H1 (cell line): Measurements from ENCODE around the gene PPIH. TPM values are rescaled to one million over a fixed set of nuclear protein-coding genes. Genes with fewer than 3 reads are reported as not detected.

Experiments
- CTCF ChIA-PET: fragments of 300-600 bp; sonication (Branson Sonifier 250); formaldehyde crosslinking; loops from one replicate; lab custom pipeline; 2021; ENCODE audit not compliant: partially characterized antibody; lab: Charles Lee
- POLR2A ChIA-PET: fragments of 300-600 bp; sonication (Branson Sonifier 250); formaldehyde crosslinking; loops from one replicate; lab custom pipeline; 2021; ENCODE audit warnings: inconsistent platforms; ENCODE audit not compliant: partially characterized antibody; lab: Charles Lee
- DNase-seq, 2 experiments: peaks; one replicate each; pipeline versions ENCODE4 v3.0.0 to v3.0.0-alpha.2; 2010 to 2022; ENCODE audit warnings: low spot score in 2 of 2, low read depth in 1 of 2, mixed read lengths in 1 of 2
- FAIRE-seq: peaks from 2 replicates; lab custom pipeline; 2011; peaks lifted over from hg19 to GRCh38; lab: Jason Lieb, UNC
- H2AFZ ChIP-seq: 2 replicates; pipeline ENCODE4 v1.8.1; 2012; ENCODE audit warnings: low read length, inconsistent platforms
- H2AK5ac ChIP-seq: 2 replicates; pipeline ENCODE4 v1.6.1; 2013; ENCODE audit warnings: low read depth, low read length
- H2BK120ac ChIP-seq: replicated peaks from 2 replicates; pipeline ENCODE3; 2013; ENCODE audit warnings: low read depth, low read length, inconsistent platforms
- H2BK12ac ChIP-seq: 2 replicates; pipeline ENCODE4 v1.6.1; 2013; ENCODE audit warnings: low read depth, low read length
- H2BK15ac ChIP-seq: 2 replicates; pipeline ENCODE4 v1.6.1; 2013; ENCODE audit warnings: low read length
- H2BK20ac ChIP-seq: 2 replicates; pipeline ENCODE4 v1.6.1; 2013; ENCODE audit warnings: low read length
- H2BK5ac ChIP-seq: 2 replicates; pipeline ENCODE4 v1.6.1; 2013; ENCODE audit warnings: low read depth, low read length
- H3K14ac ChIP-seq: 2 replicates; pipeline ENCODE4 v1.6.1; 2013; ENCODE audit warnings: inconsistent platforms; ENCODE audit not compliant: insufficient read length
- H3K18ac ChIP-seq: 2 replicates; pipeline ENCODE4 v1.6.1; 2013; ENCODE audit warnings: low read length; ENCODE audit errors: extremely low read depth
- H3K23ac ChIP-seq: 2 replicates; pipeline ENCODE4 v1.6.1; 2013; ENCODE audit warnings: inconsistent platforms; ENCODE audit not compliant: insufficient read length
- H3K23me2 ChIP-seq: 2 replicates; pipeline ENCODE4 v1.6.1; 2013; ENCODE audit warnings: low read depth, low read length
- H3K27ac ChIP-seq: 2 replicates; pipeline ENCODE4 v1.6.1; 2011; ENCODE audit warnings: low read depth, low read length, inconsistent platforms
- H3K27me3 ChIP-seq, 4 experiments: replicated peaks in 1 of 4; 1 replicate in 1 of 4; 2 replicates in 3 of 4; pipeline versions ENCODE4 v1.6.1 to v1.8.1; 2011 to 2013; ENCODE audit warnings: low read length in 3 of 4, mild to moderate bottlenecking in 3 of 4, inconsistent platforms in 2 of 4, mixed read lengths in 2 of 4, moderate library complexity in 1 of 4; ENCODE audit not compliant: control insufficient read depth in 3 of 4, insufficient read depth in 3 of 4; ENCODE audit errors: extremely low read depth in 1 of 4
- H3K36me3 ChIP-seq, 4 experiments: 2 replicates each; pipeline versions ENCODE4 v1.6.1 to v1.8.1; 2011 to 2013; ENCODE audit warnings: mild to moderate bottlenecking in 4 of 4, low read length in 3 of 4, moderate library complexity in 2 of 4, control low read depth in 1 of 4, inconsistent platforms in 1 of 4; ENCODE audit not compliant: insufficient read depth in 4 of 4, control insufficient read depth in 2 of 4
- H3K4ac ChIP-seq: replicated peaks from 2 replicates; pipeline ENCODE3; 2013; ENCODE audit warnings: low read length, low read depth, mixed read lengths, inconsistent platforms; ENCODE audit not compliant: insufficient read length
- H3K4me1 ChIP-seq, 4 experiments: replicated peaks in 1 of 4; 1 replicate in 1 of 4; 2 replicates in 3 of 4; pipeline versions ENCODE4 v1.6.1 to v1.8.1; 2011 to 2013; ENCODE audit warnings: low read length in 3 of 4, inconsistent platforms in 2 of 4, mixed read lengths in 1 of 4; ENCODE audit not compliant: insufficient read depth in 4 of 4, control insufficient read depth in 3 of 4
- H3K4me2 ChIP-seq, 2 experiments: 2 replicates each; pipeline versions ENCODE4 v1.6.1 to v1.8.1; 2011 to 2013; ENCODE audit warnings: low read depth in 2 of 2, low read length in 2 of 2, control low read depth in 1 of 2, inconsistent platforms in 1 of 2, mild to moderate bottlenecking in 1 of 2; ENCODE audit not compliant: insufficient read depth in 1 of 2
- H3K4me3 ChIP-seq, 4 experiments: fragments of 200-600, 300-600 bp in 1 of 4; sonication (generic), shearing (Covaris generic), sonication (Bioruptor Twin) in 1 of 4; 2 replicates each; pipeline versions ENCODE4 v1.5.1 to v1.8.1; 2011 to 2016; ENCODE audit warnings: low read length in 4 of 4, low read depth in 3 of 4, control low read depth in 2 of 4, inconsistent platforms in 2 of 4, mild to moderate bottlenecking in 2 of 4, mixed read lengths in 1 of 4, moderate library complexity in 1 of 4; ENCODE audit not compliant: insufficient read depth in 2 of 4; ENCODE audit errors: extremely low read depth in 1 of 4
- H3K56ac ChIP-seq: replicated peaks from 2 replicates; pipeline ENCODE3; 2013; ENCODE audit warnings: low read depth, mild to moderate bottlenecking, mixed read lengths, low read length, inconsistent platforms; ENCODE audit not compliant: insufficient read length
- H3K79me1 ChIP-seq: 2 replicates; pipeline ENCODE4 v1.6.1; 2013; ENCODE audit warnings: low read depth, low read length, control low read depth
- H3K79me2 ChIP-seq, 2 experiments: 2 replicates each; pipeline versions ENCODE4 v1.6.1 to v1.8.1; 2012 to 2013; ENCODE audit warnings: low read length in 2 of 2, mild to moderate bottlenecking in 2 of 2, inconsistent platforms in 1 of 2; ENCODE audit not compliant: insufficient read depth in 2 of 2, control insufficient read depth in 1 of 2
- H3K9ac ChIP-seq, 4 experiments: replicated peaks in 1 of 4; 1 replicate in 1 of 4; 2 replicates in 3 of 4; pipeline versions ENCODE4 v1.6.1 to v1.8.1; 2011 to 2013; ENCODE audit warnings: low read depth in 3 of 4, low read length in 3 of 4, control low read depth in 2 of 4, mild to moderate bottlenecking in 2 of 4, moderate library complexity in 2 of 4, inconsistent platforms in 1 of 4; ENCODE audit errors: extremely low read depth in 1 of 4
- H3K9me3 ChIP-seq, 2 experiments: 2 replicates each; pipeline versions ENCODE4 v1.6.1 to v1.8.1; 2012 to 2013; ENCODE audit warnings: mild to moderate bottlenecking in 2 of 2, moderate library complexity in 2 of 2, control low read depth in 1 of 2, inconsistent platforms in 1 of 2, low read depth in 1 of 2, low read length in 1 of 2, mixed read lengths in 1 of 2; ENCODE audit not compliant: insufficient read depth in 2 of 2
- H4K20me1 ChIP-seq, 2 experiments: replicated peaks in 1 of 2; 2 replicates each; pipeline versions ENCODE3 to v1.8.1; 2011 to 2013; ENCODE audit warnings: inconsistent platforms in 2 of 2, low read length in 2 of 2, mild to moderate bottlenecking in 1 of 2; ENCODE audit not compliant: insufficient read depth in 2 of 2, control insufficient read depth in 1 of 2
- H4K5ac ChIP-seq: 2 replicates; pipeline ENCODE4 v1.6.1; 2013; ENCODE audit warnings: low read length, low read depth, mixed read lengths, inconsistent platforms; ENCODE audit not compliant: insufficient read length
- H4K8ac ChIP-seq: 2 replicates; pipeline ENCODE4 v1.8.0; 2013; ENCODE audit warnings: mild to moderate bottlenecking, moderate library complexity, low read length, inconsistent platforms; ENCODE audit not compliant: insufficient read depth; ENCODE audit errors: extremely low read depth
- H4K91ac ChIP-seq: replicated peaks from 2 replicates; pipeline ENCODE3; 2013; ENCODE audit warnings: low read length, mixed read lengths, inconsistent platforms; ENCODE audit not compliant: insufficient read length
- BCL11A ChIP-seq, 2 experiments: IDR thresholded peaks; one replicate each; pipeline ENCODE4 v1.6.1; 2011; ENCODE audit warnings: low read depth in 2 of 2, low read length in 2 of 2, mild to moderate bottlenecking in 2 of 2
- BRCA1 ChIP-seq: IDR thresholded peaks from 2 replicates; pipeline ENCODE4 v1.6.1; 2012; ENCODE audit warnings: low read depth, low read length, improper control_type of control experiment
- EP300 ChIP-seq, 2 experiments: IDR thresholded peaks; 1 replicate in 1 of 2; 2 replicates in 1 of 2; pipeline ENCODE4 v1.6.1; 2011 to 2012; ENCODE audit warnings: low read depth in 2 of 2, low read length in 2 of 2, mild to moderate bottlenecking in 2 of 2, borderline replicate concordance in 1 of 2, inconsistent platforms in 1 of 2, moderate library complexity in 1 of 2
- polyA plus RNA-seq, 7 experiments: library from polyadenylated mRNA; depleted of rRNA in 3 of 7; stranded (reverse) in 5 of 7; unstranded in 2 of 7; fragments of >200 nt in 5 of 7; fragments of 200-250 nt in 2 of 7; gene quantifications; 1 replicate in 5 of 7; 2 replicates in 1 of 7; 4 replicates in 1 of 7; pipeline versions ENCODE4 v1.2.1 to v1.2.3, GENCODE V29; 2011 to 2013; ENCODE audit warnings: missing spikeins in 2 of 7, mixed read lengths in 2 of 7
- total RNA-seq: library from RNA; stranded (reverse); fragmentation: NEBNext Ultra II Directional; extraction: Animal tissue kit (Norgen Biotek cat#: 25700); gene quantifications from 2 replicates; pipeline ENCODE4 v1.2.1, GENCODE V29; 2021

The PPIH gene
- total and polyA plus RNA-seq, 2 of the 8 experiments (the other 6 are each of a cell fraction or from before 2014, with no cell fraction given): 78.1 to 91.5 TPM

GRCh38 chr1:42700006-42700405 is 41.8 kb downstream of the PPIH start:
- no peaks in the 10 kb centered on the region for H3K27me3 ChIP-seq
- POLR2A ChIA-PET: interaction anchor here (1.3 to 5.3 kb wide), 6 partner anchors 10 to 47 kb away, joined by 3 to 43 read pairs (median 4); partner anchors contain the start of gene YBX1
- CTCF ChIA-PET: interaction anchor here (1.0 kb wide), 1 partner anchor 39 kb away, joined by 3 read pairs; no protein-coding TSS in a partner anchor
- no peak for TF ChIP-seq BRCA1
- no peak for TF ChIP-seq BCL11A (IDR thresholded peaks at IDR 0.05; ENCODE audit: low read depth in 2 of 2, low read length in 2 of 2)
- TF ChIP-seq EP300 (IDR thresholded peaks at IDR 0.05; ENCODE audit: borderline replicate concordance in 1 of 2, low read depth in 2 of 2, low read length in 2 of 2): no peak

More at GRCh38 chr1:42700006-42700405, 41.8 kb downstream of the PPIH start:
- no peaks in the 10 kb centered on the region for H3K4me1 ChIP-seq
- H4K8ac ChIP-seq: no peak overlapping the region
- H4K5ac ChIP-seq: no peak overlapping the region
- peaks cover 34 to 100% (median 79%) of the 10 kb centered on the region in 4 experiments for H3K36me3 ChIP-seq
- H3K4me3 ChIP-seq: no peak overlapping the region
- no peak overlapping the region for H3K23ac ChIP-seq
- H2AFZ ChIP-seq: no peak overlapping the region
- no peaks in the 10 kb centered on the region for H3K9me3 ChIP-seq
- H2BK120ac ChIP-seq: no peak overlapping the region
- no peak overlapping the region for H3K9ac ChIP-seq
- H3K27ac ChIP-seq: no peak overlapping the region
- H3K18ac ChIP-seq: no peak overlapping the region
- H3K14ac ChIP-seq: no peak overlapping the region
- H2BK12ac ChIP-seq: no peak overlapping the region
- H4K91ac ChIP-seq: no peak overlapping the region
- peaks cover 5 to 7% of the 10 kb centered on the region in 2 experiments for H4K20me1 ChIP-seq
- no peak overlapping the region for H3K56ac ChIP-seq
- H3K4ac ChIP-seq: no peak overlapping the region
- peaks cover 2% of the 10 kb centered on the region; the same call in 1 of the 2 replicates for H3K79me1 ChIP-seq
- no peak for DNase-seq
- H2BK15ac ChIP-seq: no peak overlapping the region
- H2BK5ac ChIP-seq: no peak overlapping the region
- FAIRE-seq: no peak
- no peak overlapping the region for H2AK5ac ChIP-seq
- H3K79me2 ChIP-seq: peaks cover 0 to 79% of the 10 kb centered on the region in 2 experiments; a peak in 3 of 4 replicates
- H2BK20ac ChIP-seq: no peak overlapping the region
- no peak overlapping the region for H3K4me2 ChIP-seq
- no peaks in the 10 kb centered on the region for H3K23me2 ChIP-seq
